Left kidney (tissue), 2 donors: ENCODE results near the gene TEX26. TPM values are rescaled to one million over a fixed set of nuclear protein-coding genes. Genes with fewer than 3 reads are reported as not detected.

Experiments used
- DNase-seq: peaks from one replicate; pipeline ENCODE4 v3.0.0-alpha.2; 2013
- polyA plus RNA-seq: library from polyadenylated mRNA; unstranded; fragments of 120-200 nt; gene quantifications from one replicate; pipeline ENCODE4 v1.2.1, GENCODE V29; 2013; ENCODE audit not compliant: insufficient read length

The TEX26 gene
- polyA plus RNA-seq, 1 donor: 1.7 TPM

DNA sequence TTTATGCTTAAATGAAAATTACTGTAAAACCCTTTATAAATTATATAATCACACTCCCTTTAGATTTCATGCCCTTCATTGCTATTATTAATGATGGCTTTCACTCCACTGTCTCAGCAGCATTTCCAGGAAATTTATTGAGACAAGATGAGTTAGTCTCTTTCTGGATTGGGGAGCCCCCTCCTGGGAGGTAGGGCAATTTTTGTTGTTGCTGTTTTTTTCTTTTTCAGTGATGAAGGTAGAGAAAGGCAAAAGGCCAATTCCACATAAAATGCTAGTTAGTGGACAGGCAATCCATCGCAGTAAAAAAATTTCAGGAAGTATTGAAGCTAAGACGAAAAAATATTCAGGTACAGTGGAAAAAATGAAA is 80.2 kb downstream of the TEX26 start:
- DNase-seq: no peak

DNA sequence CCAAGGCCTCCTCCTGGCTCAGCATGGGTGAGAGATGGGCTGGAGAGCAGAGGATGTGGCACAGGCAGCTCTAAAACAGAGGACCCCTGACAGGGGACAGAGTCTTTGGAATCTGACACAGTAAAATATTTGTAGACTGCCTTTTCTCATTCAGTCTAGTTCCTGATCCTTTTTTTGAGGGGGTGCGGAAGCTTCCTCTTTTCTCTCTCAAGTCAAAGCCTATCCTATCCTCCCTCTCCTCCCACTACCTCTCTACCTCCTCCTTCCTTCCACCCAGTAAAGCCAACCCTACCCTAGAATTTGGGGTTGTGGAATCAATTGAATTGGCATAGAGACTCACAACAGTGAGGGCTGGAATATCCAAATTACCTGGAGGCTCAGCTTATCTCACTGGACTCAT is 82.0 kb downstream of the TEX26 start:
- DNase-seq: no peak

DNA sequence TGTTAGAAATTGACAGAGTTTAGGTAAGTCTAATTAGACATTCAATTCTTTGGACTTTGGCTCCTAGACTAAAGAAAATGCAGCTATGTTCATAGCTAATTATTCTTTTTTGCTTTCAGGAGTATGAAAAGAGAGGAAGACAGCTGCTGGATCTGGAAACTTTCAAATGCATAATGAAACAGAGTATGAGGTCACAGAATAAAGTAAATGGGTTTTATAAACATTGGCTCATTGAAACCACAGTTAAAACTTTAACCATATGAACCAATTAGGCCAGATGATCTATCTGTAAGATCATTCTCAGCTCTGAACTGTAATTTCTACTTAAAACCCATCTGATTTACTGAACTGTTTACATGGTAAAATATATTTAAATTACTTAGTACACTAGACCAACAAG is 82.7 kb downstream of the TEX26 start:
- DNase-seq: no peak

DNA sequence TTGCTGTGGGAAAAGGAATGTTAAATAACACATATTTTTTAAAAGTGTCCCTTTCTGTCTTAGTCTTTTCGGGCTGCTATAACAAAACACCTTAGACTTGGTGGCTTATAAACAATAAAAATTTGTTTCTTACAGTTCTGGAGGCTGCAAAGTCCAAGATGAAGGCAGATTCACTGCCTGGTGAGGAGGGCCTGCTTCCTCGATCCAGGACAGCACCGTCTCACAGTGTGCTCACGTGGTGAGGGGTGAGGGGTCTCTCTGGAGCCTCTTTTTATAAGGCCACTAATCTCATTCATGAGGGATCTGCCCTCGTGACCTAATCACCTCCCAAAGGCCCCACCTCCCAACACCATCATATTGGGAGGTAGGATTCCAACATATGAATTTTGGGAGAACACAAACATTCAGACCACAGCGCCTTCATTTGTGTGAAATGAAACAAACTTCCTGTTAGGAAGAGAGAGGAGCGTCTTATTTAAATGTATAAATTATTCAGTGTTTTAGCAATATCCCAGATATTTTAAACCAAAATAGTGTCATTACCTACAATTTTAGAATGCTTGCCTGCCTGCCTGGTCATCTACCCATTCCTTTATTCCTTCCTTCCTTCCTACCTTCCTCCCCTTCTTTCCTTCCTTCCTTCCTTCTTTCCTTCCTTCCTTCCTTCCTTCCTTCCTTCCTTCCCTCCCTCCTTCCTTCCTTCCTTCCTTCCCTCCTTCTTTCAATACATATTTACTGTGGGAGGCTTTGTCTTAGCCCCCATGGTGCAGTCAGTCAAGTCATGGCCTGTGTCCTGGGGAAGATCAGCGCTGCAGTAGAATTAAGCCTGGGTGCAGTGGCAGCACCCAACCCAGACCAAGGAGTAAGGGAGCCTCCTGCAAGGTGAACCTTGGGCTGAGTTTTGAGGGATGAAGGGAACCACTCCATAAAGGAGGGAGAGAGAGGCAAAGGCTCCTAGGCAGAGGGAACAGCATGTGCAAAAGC is 84.2 kb downstream of the TEX26 start:
- DNase-seq: no peak

DNA sequence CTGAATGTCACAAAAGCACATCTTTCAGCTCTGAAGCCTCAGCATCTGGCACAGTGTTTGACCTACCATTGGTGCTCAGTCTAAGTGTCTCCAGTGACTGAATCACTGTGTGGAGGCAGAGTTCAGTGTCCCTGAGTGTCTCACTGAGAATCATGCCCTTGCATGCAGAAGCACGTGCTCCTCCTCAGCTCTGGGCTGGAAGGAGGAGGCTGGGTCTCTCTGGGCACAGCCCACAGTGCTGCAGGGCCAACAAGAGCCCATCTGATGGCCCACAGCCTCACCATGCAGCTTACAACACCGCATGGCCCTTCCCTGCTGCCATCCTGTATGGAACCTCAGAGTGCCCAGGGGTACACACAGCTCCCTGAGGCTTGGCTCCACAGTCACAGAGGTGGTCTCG is 86.1 kb downstream of the TEX26 start:
- no peak for DNase-seq

DNA sequence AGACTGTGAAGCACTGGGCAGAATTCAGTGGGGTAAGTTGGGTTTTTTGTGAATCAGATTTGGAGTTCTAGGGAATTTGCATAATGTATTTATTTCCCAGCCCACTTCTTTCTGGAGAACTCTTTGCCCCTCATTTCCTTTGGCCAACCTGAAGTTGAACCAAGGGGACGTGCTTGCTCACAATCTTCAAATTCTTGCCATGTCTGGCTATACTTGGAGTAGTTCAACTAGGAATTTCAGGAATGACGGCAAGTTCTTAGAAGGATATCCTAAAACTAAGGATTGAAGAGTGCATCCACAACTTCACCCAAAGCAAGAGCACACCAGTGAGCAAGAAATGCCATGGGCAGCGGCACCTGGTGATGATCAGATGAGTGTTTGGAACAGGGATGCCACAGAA is 88.5 kb downstream of the TEX26 start:
- DNase-seq: no peak

DNA sequence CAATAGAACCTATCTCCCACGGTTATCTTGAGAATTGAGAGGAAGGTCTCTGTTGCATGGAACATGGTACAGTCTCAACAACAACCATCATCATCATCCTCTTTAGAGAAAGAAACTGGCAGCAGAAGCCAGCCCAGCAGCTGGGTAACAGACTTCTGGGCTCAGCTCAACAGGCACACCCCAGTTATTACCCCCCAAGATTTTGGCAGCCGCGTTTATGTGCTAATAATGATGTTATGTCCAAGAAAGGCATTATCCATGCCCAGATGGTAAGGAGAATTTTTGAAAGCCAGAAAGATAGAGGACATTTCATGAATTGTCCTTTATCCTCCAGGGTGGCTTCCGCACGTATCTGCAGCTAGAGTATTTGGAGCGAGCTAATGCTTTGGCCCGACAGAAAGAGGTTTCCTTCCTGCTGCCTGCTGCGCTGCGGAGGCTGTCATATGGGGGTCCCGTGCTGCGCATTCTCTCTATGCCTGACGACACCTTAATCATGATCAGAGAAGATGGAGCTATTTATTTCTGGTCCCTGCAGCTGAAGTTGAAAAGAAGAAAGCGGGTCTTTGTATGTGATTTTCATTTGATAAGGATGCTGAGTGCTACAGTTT is 89.9 kb downstream of the TEX26 start:
- DNase-seq: no peak

DNA sequence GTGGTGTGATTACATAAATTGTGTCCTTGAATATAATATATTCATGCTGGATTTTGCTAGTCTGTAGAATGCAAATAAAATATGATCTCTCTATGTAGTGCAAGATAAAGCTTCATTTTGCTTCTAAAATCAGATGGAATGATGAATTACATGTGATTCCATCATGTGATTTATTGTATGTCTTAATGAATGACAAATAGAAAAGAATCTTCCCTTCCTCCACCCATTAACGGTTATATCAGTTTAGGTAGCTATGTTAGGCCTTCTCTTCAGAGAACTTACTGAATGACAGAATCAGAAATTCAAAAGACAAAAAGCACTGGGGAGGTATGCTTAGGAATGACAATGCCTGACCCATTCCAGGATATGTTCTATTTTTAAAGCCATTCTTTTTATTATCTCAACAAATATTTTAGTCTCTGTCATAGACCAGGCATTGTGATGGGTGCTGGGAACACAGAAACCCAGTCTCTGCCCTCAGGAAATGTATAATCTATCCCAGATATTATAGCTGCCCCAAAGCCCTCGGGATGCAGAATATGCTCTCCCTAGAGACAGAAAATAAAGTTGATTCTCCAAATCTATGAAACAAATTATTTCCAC is 90.6 kb downstream of the TEX26 start:
- DNase-seq: no peak

Other genes starting within 250 kb of the TEX26 start
- gene ALOX5AP, start 197.1 kb upstream of the TEX26 start, polyA plus RNA-seq: 4.2 TPM
- 0.80 TPM for gene MEDAG, start 26.4 kb upstream of the TEX26 start, polyA plus RNA-seq
- gene HSPH1, start 229.2 kb downstream of the TEX26 start, polyA plus RNA-seq: 138 TPM